ENCODE measurements around the gene ARL8A.
"Not testable (repeated sequence)": the region's sequence is repeated elsewhere in the genome, so short reads cannot be mapped to it uniquely, and the experiment has no call there.

The ARL8A gene

DNA sequence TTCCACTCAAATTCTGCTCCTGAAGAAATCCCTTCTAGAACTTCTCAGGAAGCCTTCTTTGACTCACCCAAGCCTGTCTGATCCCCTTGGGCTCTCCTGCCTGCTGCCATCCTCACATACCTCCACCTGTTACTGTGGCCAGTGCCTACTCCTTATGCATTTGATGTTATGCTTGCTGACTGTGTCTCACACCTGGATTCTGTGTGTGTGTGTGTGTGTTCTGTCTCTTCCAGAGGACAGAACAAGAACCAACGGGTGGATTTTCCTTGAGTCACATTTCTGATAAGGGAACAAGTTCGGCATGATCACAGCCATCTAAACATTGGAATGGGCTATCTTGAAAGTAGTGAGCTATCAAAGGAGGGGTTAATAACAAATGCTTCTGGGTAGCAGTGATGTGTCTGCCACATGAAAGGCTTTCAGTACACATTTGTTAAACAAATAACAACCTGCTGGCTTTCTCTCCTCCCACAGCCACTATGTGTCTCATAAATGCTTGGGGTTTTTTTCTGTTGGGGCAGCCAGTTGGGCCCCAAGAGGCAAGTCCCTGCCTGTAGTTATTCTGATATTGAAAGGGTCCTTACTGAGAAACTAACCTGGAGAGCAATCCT lies 30.7 kb downstream of the ARL8A start:
- in situ Hi-C loops (cut with MboI; ENCODE audit: low pct_unique_long_range_greater_than_20kb, low sequenced_read_pairs, unreplicated experiment), result no loop called here
- DNase-seq (ENCODE audit: low spot score), result peak; percentile 73
- TF ChIP-seq, protein P1, sequence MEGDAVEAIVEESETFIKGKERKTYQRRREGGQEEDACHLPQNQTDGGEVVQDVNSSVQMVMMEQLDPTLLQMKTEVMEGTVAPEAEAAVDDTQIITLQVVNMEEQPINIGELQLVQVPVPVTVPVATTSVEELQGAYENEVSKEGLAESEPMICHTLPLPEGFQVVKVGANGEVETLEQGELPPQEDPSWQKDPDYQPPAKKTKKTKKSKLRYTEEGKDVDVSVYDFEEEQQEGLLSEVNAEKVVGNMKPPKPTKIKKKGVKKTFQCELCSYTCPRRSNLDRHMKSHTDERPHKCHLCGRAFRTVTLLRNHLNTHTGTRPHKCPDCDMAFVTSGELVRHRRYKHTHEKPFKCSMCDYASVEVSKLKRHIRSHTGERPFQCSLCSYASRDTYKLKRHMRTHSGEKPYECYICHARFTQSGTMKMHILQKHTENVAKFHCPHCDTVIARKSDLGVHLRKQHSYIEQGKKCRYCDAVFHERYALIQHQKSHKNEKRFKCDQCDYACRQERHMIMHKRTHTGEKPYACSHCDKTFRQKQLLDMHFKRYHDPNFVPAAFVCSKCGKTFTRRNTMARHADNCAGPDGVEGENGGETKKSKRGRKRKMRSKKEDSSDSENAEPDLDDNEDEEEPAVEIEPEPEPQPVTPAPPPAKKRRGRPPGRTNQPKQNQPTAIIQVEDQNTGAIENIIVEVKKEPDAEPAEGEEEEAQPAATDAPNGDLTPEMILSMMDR (IDR thresholded peaks at IDR 0.05; ENCODE audit: extremely low read depth, insufficient read depth, missing control alignments), result no peak

DNA sequence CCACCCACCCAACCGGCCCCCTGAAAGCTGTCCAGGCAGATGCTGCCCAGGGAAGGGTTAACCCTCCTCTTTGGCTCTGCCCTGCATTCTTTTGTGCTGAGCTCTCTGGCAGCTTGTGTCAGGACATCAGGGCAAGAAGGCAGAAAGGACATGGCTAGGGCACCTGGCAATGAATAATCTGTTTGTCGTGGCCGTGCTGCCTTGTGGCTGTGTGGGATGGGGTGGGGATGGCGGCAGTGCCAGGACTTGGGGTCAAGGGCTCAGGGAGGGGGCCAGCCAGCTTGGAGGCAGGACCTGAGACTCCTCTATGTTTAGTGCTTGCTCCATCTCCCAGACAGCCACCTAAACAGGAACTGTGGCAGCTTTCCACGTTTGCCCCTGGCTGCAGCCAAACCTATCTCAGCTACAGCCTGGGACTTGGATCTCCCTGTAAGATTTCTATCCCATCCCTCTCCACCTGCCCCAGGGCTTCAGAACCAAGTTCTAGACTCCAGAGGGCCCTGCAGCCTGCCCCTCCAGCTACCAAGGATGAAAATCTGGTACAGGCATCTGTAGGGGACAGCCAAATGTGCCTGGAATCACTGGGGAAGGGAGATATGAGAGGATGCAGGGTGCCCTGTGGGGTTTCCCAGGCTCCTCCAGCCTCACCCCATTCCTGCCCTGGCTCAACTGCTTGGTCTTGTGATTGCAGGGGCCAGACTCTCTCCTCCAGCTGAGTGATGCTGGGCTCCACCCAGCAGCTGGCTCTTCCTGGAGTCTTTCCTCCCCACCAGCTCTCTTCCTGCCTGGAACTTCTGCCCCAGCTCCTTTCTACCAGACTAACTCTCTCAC lies 31.5 kb downstream of the ARL8A start:
- DNase-seq (ENCODE audit: low spot score), result no peak
- in situ Hi-C loops (cut with MboI; ENCODE audit: low pct_unique_long_range_greater_than_20kb, low sequenced_read_pairs, unreplicated experiment), result no loop called here
- TF ChIP-seq, protein P1 (IDR thresholded peaks at IDR 0.05; ENCODE audit: extremely low read depth, insufficient read depth, missing control alignments), result no peak

DNA sequence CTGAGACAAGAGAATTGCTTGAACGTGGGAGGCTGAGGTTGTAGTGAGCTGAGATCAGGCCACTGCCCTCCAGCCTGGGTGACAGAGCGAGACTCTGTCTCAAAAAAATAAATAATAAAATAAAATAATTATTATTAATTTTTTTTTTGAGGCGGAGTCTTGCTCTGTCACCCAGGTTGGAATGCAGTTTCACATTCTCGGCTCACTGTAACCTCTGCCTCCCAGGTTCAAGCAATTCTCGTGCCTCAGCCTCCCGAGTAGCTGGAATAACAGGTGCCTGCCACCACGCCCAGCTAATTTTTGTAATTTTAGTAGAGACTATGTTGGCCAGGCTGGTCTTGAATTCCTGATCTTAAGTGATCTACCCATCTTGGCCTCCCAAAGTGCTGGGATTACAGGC lies 32.9 kb downstream of the ARL8A start:
- in situ Hi-C loops (cut with MboI; ENCODE audit: low pct_unique_long_range_greater_than_20kb, low sequenced_read_pairs, unreplicated experiment); DNase-seq (ENCODE audit: low spot score): not testable (repeated sequence)

DNA sequence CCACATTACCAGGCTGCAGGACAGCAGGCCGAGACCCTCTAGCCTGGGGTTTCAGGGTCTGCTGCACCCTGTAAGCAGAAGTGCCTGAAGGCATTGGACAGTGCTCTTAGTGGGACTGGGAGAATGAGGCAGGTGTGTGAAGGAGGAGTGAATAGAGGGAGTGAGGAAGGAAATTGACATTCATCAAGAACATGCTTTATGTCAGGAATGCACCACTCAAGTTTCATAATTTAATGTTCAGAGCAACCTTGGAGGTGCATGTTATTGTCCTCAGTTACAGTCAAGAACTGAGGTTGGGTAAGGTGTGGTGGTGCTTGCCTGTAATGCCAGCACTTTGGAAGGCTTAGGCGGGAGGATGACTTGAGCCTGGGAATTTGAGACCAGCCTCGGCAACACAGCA lies 33.6 kb downstream of the ARL8A start:
- in situ Hi-C loops (cut with MboI; ENCODE audit: low pct_unique_long_range_greater_than_20kb, low sequenced_read_pairs, unreplicated experiment), result no loop called here
- DNase-seq (ENCODE audit: low spot score), result no peak
- TF ChIP-seq, protein P1 (IDR thresholded peaks at IDR 0.05; ENCODE audit: extremely low read depth, insufficient read depth, missing control alignments), result no peak

DNA sequence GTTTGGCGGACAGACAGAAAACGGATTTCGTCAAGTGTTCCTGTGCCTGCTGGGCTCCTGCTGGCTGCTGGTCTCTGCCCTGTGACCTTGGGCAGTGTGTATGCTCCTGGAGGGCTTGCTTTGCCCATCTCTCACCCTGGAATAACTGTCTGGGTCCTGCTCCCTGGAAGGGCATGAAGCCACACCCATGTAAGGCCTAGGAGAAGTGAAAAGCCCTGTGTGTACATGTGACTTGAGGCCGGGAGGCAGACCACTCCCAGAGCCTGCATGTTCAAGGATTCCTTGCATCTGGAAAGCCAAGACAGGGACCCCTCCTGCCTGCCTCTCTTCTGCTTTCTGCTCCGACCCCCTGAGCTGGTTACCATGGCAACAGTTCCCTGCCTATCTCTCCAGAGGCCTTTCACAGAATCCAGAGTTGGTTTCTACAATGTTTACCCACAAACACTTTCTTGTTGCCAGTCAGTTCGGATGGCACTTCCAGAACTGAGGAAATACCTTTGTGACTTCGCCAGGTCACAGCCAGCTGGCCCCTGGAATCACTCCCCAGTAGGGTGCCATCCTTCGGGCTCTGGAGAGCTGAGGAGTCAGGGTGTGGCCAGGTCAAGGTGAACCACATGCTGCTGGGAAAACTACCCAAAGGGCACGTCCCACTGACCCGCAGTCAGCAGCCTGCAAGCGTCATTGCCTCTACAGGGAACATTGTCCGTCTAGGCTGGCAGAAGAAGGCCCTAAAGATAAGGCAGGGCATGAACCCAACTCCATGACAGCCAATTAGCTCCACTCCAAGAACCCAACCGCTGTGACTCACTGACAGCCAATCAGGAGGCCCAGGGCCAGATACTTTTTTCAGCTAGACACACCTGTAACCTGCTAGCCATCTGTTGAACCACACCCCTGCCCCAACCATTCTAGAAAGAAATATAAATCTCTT lies 36.5 kb downstream of the ARL8A start:
- TF ChIP-seq, protein P1 (IDR thresholded peaks at IDR 0.05; ENCODE audit: extremely low read depth, insufficient read depth, missing control alignments), result no peak
- in situ Hi-C loops (cut with MboI; ENCODE audit: low pct_unique_long_range_greater_than_20kb, low sequenced_read_pairs, unreplicated experiment), result no loop called here
- no peak for DNase-seq (ENCODE audit: low spot score)

DNA sequence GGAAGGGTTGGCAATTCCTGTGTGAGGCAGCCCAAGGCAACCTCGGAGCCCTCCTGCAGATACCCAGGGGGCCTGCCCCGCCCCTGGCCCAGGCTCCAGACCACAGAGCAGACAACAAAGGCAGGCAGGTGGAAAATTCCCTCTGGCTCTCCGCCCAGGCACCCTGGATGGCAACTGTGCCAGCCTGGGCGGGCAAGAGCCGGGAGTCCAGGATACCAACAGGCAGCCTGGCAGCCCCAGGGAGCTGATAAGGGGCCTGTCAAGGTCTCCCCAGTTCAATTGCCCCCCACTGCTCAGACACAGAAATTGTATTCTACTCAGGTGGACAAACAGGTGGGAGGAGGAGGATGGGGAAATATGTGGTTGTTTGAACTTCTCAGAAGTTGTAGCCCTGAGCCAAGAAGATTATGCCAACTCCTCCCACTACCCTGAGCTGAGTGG lies 37.2 kb downstream of the ARL8A start:
- TF ChIP-seq, protein P1 (IDR thresholded peaks at IDR 0.05; ENCODE audit: extremely low read depth, insufficient read depth, missing control alignments), result no peak
- DNase-seq (ENCODE audit: low spot score), result no peak
- in situ Hi-C loops (cut with MboI; ENCODE audit: low pct_unique_long_range_greater_than_20kb, low sequenced_read_pairs, unreplicated experiment), result no loop called here
